HepG2 (cell line): ENCODE measurements around the gene ZFP36. TPM values are rescaled to one million over a fixed set of nuclear protein-coding genes. Genes with fewer than 3 reads are reported as not detected.
A peak's percentile ranks its signal among the peaks of the same experiment; 100 is the strongest.

ENCODE experiments used
- ATF5 ChIP-seq: sonication (generic); formaldehyde crosslinking; IDR thresholded peaks from 2 replicates; pipeline ENCODE4 v1.4.0; 2020; ENCODE audit warnings: mild to moderate bottlenecking, low read depth, missing genetic modification reagents
- GABPA ChIP-seq, 2 experiments: IDR thresholded peaks; 2 replicates each; pipeline ENCODE4 v1.6.1; 2011 to 2016; ENCODE audit warnings: low read depth in 2 of 2, low read length in 1 of 2, missing biosample characterization in 1 of 2, missing genetic modification characterization in 1 of 2
- GATAD2A ChIP-seq: IDR thresholded peaks from 2 replicates; pipeline ENCODE4 v1.6.1; 2016
- GMEB1 ChIP-seq: sonication (generic); formaldehyde crosslinking; IDR thresholded peaks from 2 replicates; pipeline ENCODE4 v1.5.1; 2020; ENCODE audit warnings: missing genetic modification reagents, mild to moderate bottlenecking, borderline replicate concordance
- HNRNPK ChIP-seq: fragments of 200-400 bp; formaldehyde crosslinking; IDR thresholded peaks from 2 replicates; pipeline ENCODE4 v1.6.1; 2018; ENCODE audit warnings: low read length, low read depth, moderate library complexity, mild to moderate bottlenecking; ENCODE audit not compliant: poor library complexity, severe bottlenecking
- NR2F6 ChIP-seq, 2 experiments: IDR thresholded peaks; 2 replicates each; pipeline ENCODE4 v1.6.1; 2016; ENCODE audit warnings: antibody characterized with exemption in 1 of 2, mild to moderate bottlenecking in 1 of 2
- PATZ1 ChIP-seq: sonication (generic); formaldehyde crosslinking; IDR thresholded peaks from 2 replicates; pipeline ENCODE4 v1.4.0; 2020; ENCODE audit warnings: missing genetic modification reagents
- SKI ChIP-seq: fragments of 450-650 bp; IDR thresholded peaks from one replicate; pipeline ENCODE4 v1.6.1; 2018; ENCODE audit warnings: mild to moderate bottlenecking; ENCODE audit not compliant: partially characterized antibody
- SMAD9 ChIP-seq: sonication (generic); formaldehyde crosslinking; IDR thresholded peaks from 2 replicates; pipeline ENCODE4 v1.5.1; 2020; ENCODE audit warnings: mild to moderate bottlenecking, missing genetic modification reagents
- SMC3 ChIP-seq: IDR thresholded peaks from 2 replicates; pipeline ENCODE4 v1.6.1; 2011; ENCODE audit warnings: low read length, improper control_type of control experiment
- ZBTB8A ChIP-seq: sonication (generic); formaldehyde crosslinking; IDR thresholded peaks from 2 replicates; pipeline ENCODE4 v1.4.0; 2020; ENCODE audit warnings: mild to moderate bottlenecking, low read depth, missing genetic modification reagents, borderline replicate concordance
- ZMYM4 ChIP-seq: sonication (generic); formaldehyde crosslinking; IDR thresholded peaks from 2 replicates; pipeline ENCODE4 v1.8.1; 2023; ENCODE audit warnings: mild to moderate bottlenecking, missing genetic modification reagents
- ZNF24 ChIP-seq: fragments of 450-650 bp; IDR thresholded peaks from 2 replicates; pipeline ENCODE4 v1.6.1; 2017; ENCODE audit warnings: antibody characterized with exemption, mild to moderate bottlenecking
- ZNF333 ChIP-seq: sonication (generic); formaldehyde crosslinking; IDR thresholded peaks from 2 replicates; pipeline ENCODE4 v1.4.0; 2020; ENCODE audit warnings: mild to moderate bottlenecking, missing genetic modification reagents, borderline replicate concordance
- ZNF503 ChIP-seq: sonication (generic); formaldehyde crosslinking; IDR thresholded peaks from 2 replicates; pipeline ENCODE4 v1.4.0; 2020; ENCODE audit warnings: missing genetic modification reagents
- ZNF598 ChIP-seq: sonication (generic); formaldehyde crosslinking; IDR thresholded peaks from 2 replicates; pipeline ENCODE4 v1.5.1; 2020; ENCODE audit warnings: mild to moderate bottlenecking, missing genetic modification reagents, borderline replicate concordance
- ZNF687 ChIP-seq: sonication (generic); formaldehyde crosslinking; IDR thresholded peaks from 2 replicates; pipeline ENCODE4 v1.5.1; 2020; ENCODE audit warnings: mild to moderate bottlenecking, missing genetic modification reagents, moderate library complexity
- ZNF737 ChIP-seq: sonication (generic); formaldehyde crosslinking; IDR thresholded peaks from 2 replicates; pipeline ENCODE4 v1.5.0; 2020; ENCODE audit warnings: missing genetic modification reagents, mild to moderate bottlenecking, borderline replicate concordance
- ZSCAN20 ChIP-seq: sonication (generic); formaldehyde crosslinking; IDR thresholded peaks from 2 replicates; pipeline ENCODE4 v1.4.0; 2020; ENCODE audit warnings: missing genetic modification reagents, mild to moderate bottlenecking, borderline replicate concordance
- polyA plus RNA-seq, 8 experiments: library from polyadenylated mRNA; depleted of rRNA in 3 of 8; stranded (reverse) in 7 of 8; unstranded in 1 of 8; fragments of >200 nt; fragmentation: Illumina TruSeq in 4 of 8; extraction: Trizol in 4 of 8; gene quantifications; 2 replicates each; pipeline versions ENCODE4 v1.2.1 to v1.2.3, GENCODE V29; 2011 to 2016; ENCODE audit warnings: low read depth in 4 of 8, missing spikeins in 1 of 8, mixed read lengths in 1 of 8; ENCODE audit not compliant: insufficient read depth in 1 of 8
- total RNA-seq, 5 experiments: library from RNA; depleted of rRNA; stranded (reverse); fragments of >200 nt; fragmentation: Illumina TruSeq; extraction: Trizol; gene quantifications; 2 replicates each; pipeline ENCODE4 v1.2.3, GENCODE V29; 2016; ENCODE audit warnings: low read depth in 1 of 5

The ZFP36 gene
- total and polyA plus RNA-seq, 2 of the 13 experiments (the other 11 are each of a cell fraction or from before 2014, with no cell fraction given), result 1.4 to 1.7 TPM

- no peak for TF ChIP-seq SKI
- no peak for TF ChIP-seq ZNF598
- no peak for TF ChIP-seq ZMYM4 (CRISPR knock-in tag)
- 0 out of 2 replicates have a peak, but pooled peaks have one; percentile 8 for TF ChIP-seq GABPA (IDR thresholded peaks at IDR 0.05; ENCODE audit: low read depth, low read length)
- no peak for TF ChIP-seq GABPA (CRISPR knock-in tag; IDR thresholded peaks at IDR 0.05; ENCODE audit: low read depth)
- TF ChIP-seq ATF5, result no peak
- TF ChIP-seq PATZ1 (CRISPR knock-in tag), result peak; percentile 86
- TF ChIP-seq ZBTB8A, result no peak
- no peak for TF ChIP-seq ZSCAN20
- no peak for TF ChIP-seq ZNF737
- peak; percentile 65 for TF ChIP-seq HNRNPK
- no peak for TF ChIP-seq ZNF24
- TF ChIP-seq SMC3, result no peak
- no peak for TF ChIP-seq GMEB1
- no peak for TF ChIP-seq NR2F6 (IDR thresholded peaks at IDR 0.05)
- no peak for TF ChIP-seq NR2F6 (CRISPR knock-in tag; IDR thresholded peaks at IDR 0.05)
- TF ChIP-seq ZNF503, result no peak
- no peak for TF ChIP-seq ZNF687
- no peak for TF ChIP-seq ZNF333
- no peak for TF ChIP-seq SMAD9 (CRISPR knock-in tag)
- 0 out of 2 replicates have a peak, but pooled peaks have one; percentile 4 for TF ChIP-seq GATAD2A (CRISPR knock-in tag)
These were observed 6.7 kb downstream of the ZFP36 start (continued) for GRCh38 chr19:39413272-39413910.
